SK-N-SH (cell line): Measurements from ENCODE around the gene SLC22A5. TPM values are rescaled to one million over a fixed set of nuclear protein-coding genes. Genes with fewer than 3 reads are reported as not detected.

Experiments
- polyA plus RNA-seq, 3 experiments: library from polyadenylated mRNA; depleted of rRNA; stranded (reverse); fragments of >200 nt; gene quantifications; 2 replicates each; pipeline ENCODE4 v1.2.3, GENCODE V29; 2012
- small RNA-seq, 7 experiments: library from RNA; depleted of rRNA; stranded (forward); fragments of <200 nt; gene quantifications; one replicate each; pipeline ENCODE3, GENCODE V24; 2012

The SLC22A5 gene
- polyA plus RNA-seq, 1 of the 3 experiments (the other 2 are of a cell fraction) = 8.3 TPM

Small RNAs within 50 kb of the gene (small RNA-seq; reads per million reads assigned to genes)
- gene MIR3936 = 0 to 0.39 (median 0) reads per million in 7 experiments

Other genes starting within 250 kb of the SLC22A5 start
- gene P4HA2, start 141.9 kb upstream of the SLC22A5 start, polyA plus RNA-seq (2012; rRNA removed) = 67.2 and 73.5 TPM in 2 replicates
- 45.1 and 57.1 TPM in 2 replicates for gene PDLIM4, start 112.0 kb upstream of the SLC22A5 start, polyA plus RNA-seq (2012; rRNA removed)
- 3.3 and 3.8 TPM in 2 replicates for gene SLC22A4, start 75.3 kb upstream of the SLC22A5 start, polyA plus RNA-seq (2012; rRNA removed)
- 13.8 and 15.2 TPM in 2 replicates for gene IRF1, start 121.1 kb downstream of the SLC22A5 start, polyA plus RNA-seq (2012; rRNA removed)
- gene IL5, start 173.8 kb downstream of the SLC22A5 start, polyA plus RNA-seq (2012; rRNA removed) = not detected in 2 replicates
- gene RAD50, start 187.3 kb downstream of the SLC22A5 start, polyA plus RNA-seq (2012; rRNA removed) = 20.0 and 25.7 TPM in 2 replicates